H1 (cell line): ENCODE results near the gene FOXL2NB. TPM values are rescaled to one million over a fixed set of nuclear protein-coding genes. Genes with fewer than 3 reads are reported as not detected.

Experiments used
- CTCF ChIA-PET: fragments of 300-600 bp; sonication (Branson Sonifier 250); formaldehyde crosslinking; loops from one replicate; lab custom pipeline; 2021; ENCODE audit not compliant: partially characterized antibody; lab: Charles Lee
- POLR2A ChIA-PET: fragments of 300-600 bp; sonication (Branson Sonifier 250); formaldehyde crosslinking; loops from one replicate; lab custom pipeline; 2021; ENCODE audit warnings: inconsistent platforms; ENCODE audit not compliant: partially characterized antibody; lab: Charles Lee
- DNase-seq, 2 experiments: peaks; one replicate each; pipeline versions ENCODE4 v3.0.0 to v3.0.0-alpha.2; 2010 to 2022; ENCODE audit warnings: low spot score in 2 of 2, low read depth in 1 of 2, mixed read lengths in 1 of 2
- FAIRE-seq: peaks from 2 replicates; lab custom pipeline; 2011; peaks lifted over from hg19 to GRCh38; lab: Jason Lieb, UNC
- H2AFZ ChIP-seq: 2 replicates; pipeline ENCODE4 v1.8.1; 2012; ENCODE audit warnings: low read length, inconsistent platforms
- H2AK5ac ChIP-seq: 2 replicates; pipeline ENCODE4 v1.6.1; 2013; ENCODE audit warnings: low read depth, low read length
- H2BK120ac ChIP-seq: replicated peaks from 2 replicates; pipeline ENCODE3; 2013; ENCODE audit warnings: low read depth, low read length, inconsistent platforms
- H2BK12ac ChIP-seq: 2 replicates; pipeline ENCODE4 v1.6.1; 2013; ENCODE audit warnings: low read depth, low read length
- H2BK15ac ChIP-seq: 2 replicates; pipeline ENCODE4 v1.6.1; 2013; ENCODE audit warnings: low read length
- H2BK20ac ChIP-seq: 2 replicates; pipeline ENCODE4 v1.6.1; 2013; ENCODE audit warnings: low read length
- H2BK5ac ChIP-seq: 2 replicates; pipeline ENCODE4 v1.6.1; 2013; ENCODE audit warnings: low read depth, low read length
- H3K14ac ChIP-seq: 2 replicates; pipeline ENCODE4 v1.6.1; 2013; ENCODE audit warnings: inconsistent platforms; ENCODE audit not compliant: insufficient read length
- H3K18ac ChIP-seq: 2 replicates; pipeline ENCODE4 v1.6.1; 2013; ENCODE audit warnings: low read length; ENCODE audit errors: extremely low read depth
- H3K23ac ChIP-seq: 2 replicates; pipeline ENCODE4 v1.6.1; 2013; ENCODE audit warnings: inconsistent platforms; ENCODE audit not compliant: insufficient read length
- H3K23me2 ChIP-seq: 2 replicates; pipeline ENCODE4 v1.6.1; 2013; ENCODE audit warnings: low read depth, low read length
- H3K27ac ChIP-seq: 2 replicates; pipeline ENCODE4 v1.6.1; 2011; ENCODE audit warnings: low read depth, low read length, inconsistent platforms
- H3K27me3 ChIP-seq, 4 experiments: replicated peaks in 1 of 4; 1 replicate in 1 of 4; 2 replicates in 3 of 4; pipeline versions ENCODE4 v1.6.1 to v1.8.1; 2011 to 2013; ENCODE audit warnings: low read length in 3 of 4, mild to moderate bottlenecking in 3 of 4, inconsistent platforms in 2 of 4, mixed read lengths in 2 of 4, moderate library complexity in 1 of 4; ENCODE audit not compliant: control insufficient read depth in 3 of 4, insufficient read depth in 3 of 4; ENCODE audit errors: extremely low read depth in 1 of 4
- H3K36me3 ChIP-seq, 4 experiments: 2 replicates each; pipeline versions ENCODE4 v1.6.1 to v1.8.1; 2011 to 2013; ENCODE audit warnings: mild to moderate bottlenecking in 4 of 4, low read length in 3 of 4, moderate library complexity in 2 of 4, control low read depth in 1 of 4, inconsistent platforms in 1 of 4; ENCODE audit not compliant: insufficient read depth in 4 of 4, control insufficient read depth in 2 of 4
- H3K4ac ChIP-seq: replicated peaks from 2 replicates; pipeline ENCODE3; 2013; ENCODE audit warnings: low read length, low read depth, mixed read lengths, inconsistent platforms; ENCODE audit not compliant: insufficient read length
- H3K4me1 ChIP-seq, 4 experiments: replicated peaks in 1 of 4; 1 replicate in 1 of 4; 2 replicates in 3 of 4; pipeline versions ENCODE4 v1.6.1 to v1.8.1; 2011 to 2013; ENCODE audit warnings: low read length in 3 of 4, inconsistent platforms in 2 of 4, mixed read lengths in 1 of 4; ENCODE audit not compliant: insufficient read depth in 4 of 4, control insufficient read depth in 3 of 4
- H3K4me2 ChIP-seq, 2 experiments: 2 replicates each; pipeline versions ENCODE4 v1.6.1 to v1.8.1; 2011 to 2013; ENCODE audit warnings: low read depth in 2 of 2, low read length in 2 of 2, control low read depth in 1 of 2, inconsistent platforms in 1 of 2, mild to moderate bottlenecking in 1 of 2; ENCODE audit not compliant: insufficient read depth in 1 of 2
- H3K4me3 ChIP-seq, 4 experiments: fragments of 200-600, 300-600 bp in 1 of 4; sonication (generic), shearing (Covaris generic), sonication (Bioruptor Twin) in 1 of 4; 2 replicates each; pipeline versions ENCODE4 v1.5.1 to v1.8.1; 2011 to 2016; ENCODE audit warnings: low read length in 4 of 4, low read depth in 3 of 4, control low read depth in 2 of 4, inconsistent platforms in 2 of 4, mild to moderate bottlenecking in 2 of 4, mixed read lengths in 1 of 4, moderate library complexity in 1 of 4; ENCODE audit not compliant: insufficient read depth in 2 of 4; ENCODE audit errors: extremely low read depth in 1 of 4
- H3K56ac ChIP-seq: replicated peaks from 2 replicates; pipeline ENCODE3; 2013; ENCODE audit warnings: low read depth, mild to moderate bottlenecking, mixed read lengths, low read length, inconsistent platforms; ENCODE audit not compliant: insufficient read length
- H3K79me1 ChIP-seq: 2 replicates; pipeline ENCODE4 v1.6.1; 2013; ENCODE audit warnings: low read depth, low read length, control low read depth
- H3K79me2 ChIP-seq, 2 experiments: 2 replicates each; pipeline versions ENCODE4 v1.6.1 to v1.8.1; 2012 to 2013; ENCODE audit warnings: low read length in 2 of 2, mild to moderate bottlenecking in 2 of 2, inconsistent platforms in 1 of 2; ENCODE audit not compliant: insufficient read depth in 2 of 2, control insufficient read depth in 1 of 2
- H3K9ac ChIP-seq, 4 experiments: replicated peaks in 1 of 4; 1 replicate in 1 of 4; 2 replicates in 3 of 4; pipeline versions ENCODE4 v1.6.1 to v1.8.1; 2011 to 2013; ENCODE audit warnings: low read depth in 3 of 4, low read length in 3 of 4, control low read depth in 2 of 4, mild to moderate bottlenecking in 2 of 4, moderate library complexity in 2 of 4, inconsistent platforms in 1 of 4; ENCODE audit errors: extremely low read depth in 1 of 4
- H3K9me3 ChIP-seq, 2 experiments: 2 replicates each; pipeline versions ENCODE4 v1.6.1 to v1.8.1; 2012 to 2013; ENCODE audit warnings: mild to moderate bottlenecking in 2 of 2, moderate library complexity in 2 of 2, control low read depth in 1 of 2, inconsistent platforms in 1 of 2, low read depth in 1 of 2, low read length in 1 of 2, mixed read lengths in 1 of 2; ENCODE audit not compliant: insufficient read depth in 2 of 2
- H4K20me1 ChIP-seq, 2 experiments: replicated peaks in 1 of 2; 2 replicates each; pipeline versions ENCODE3 to v1.8.1; 2011 to 2013; ENCODE audit warnings: inconsistent platforms in 2 of 2, low read length in 2 of 2, mild to moderate bottlenecking in 1 of 2; ENCODE audit not compliant: insufficient read depth in 2 of 2, control insufficient read depth in 1 of 2
- H4K5ac ChIP-seq: 2 replicates; pipeline ENCODE4 v1.6.1; 2013; ENCODE audit warnings: low read length, low read depth, mixed read lengths, inconsistent platforms; ENCODE audit not compliant: insufficient read length
- H4K8ac ChIP-seq: 2 replicates; pipeline ENCODE4 v1.8.0; 2013; ENCODE audit warnings: mild to moderate bottlenecking, moderate library complexity, low read length, inconsistent platforms; ENCODE audit not compliant: insufficient read depth; ENCODE audit errors: extremely low read depth
- H4K91ac ChIP-seq: replicated peaks from 2 replicates; pipeline ENCODE3; 2013; ENCODE audit warnings: low read length, mixed read lengths, inconsistent platforms; ENCODE audit not compliant: insufficient read length
- ASH2L ChIP-seq: fragments of 200-600, 300-600 bp; sonication (generic); IDR thresholded peaks from one replicate; pipeline ENCODE4 v1.7.1; 2017; ENCODE audit warnings: low read length
- EGR1 ChIP-seq: IDR thresholded peaks from 2 replicates; pipeline ENCODE4 v1.6.1; 2011; ENCODE audit warnings: low read depth, low read length, borderline replicate concordance
- EZH2 ChIP-seq: fragments of 200-600 bp; sonication (generic); IDR thresholded peaks from 2 replicates; pipeline ENCODE4 v1.7.1; 2012; ENCODE audit warnings: low read depth, mild to moderate bottlenecking, moderate library complexity, low read length, inconsistent platforms; ENCODE audit not compliant: severe bottlenecking
- SIN3A ChIP-seq, 2 experiments: IDR thresholded peaks in 1 of 2; conservative IDR thresholded peaks in 1 of 2; 2 replicates each; pipeline ENCODE4 v1.6.1; 2011 to 2012; ENCODE audit warnings: low read length in 2 of 2, improper control_type of control experiment in 1 of 2, low read depth in 1 of 2, mild to moderate bottlenecking in 1 of 2
- TAF7 ChIP-seq: optimal IDR thresholded peaks from 2 replicates; pipeline ENCODE3; 2011; ENCODE audit warnings: low read depth, mild to moderate bottlenecking, inconsistent platforms, low read length, moderate library complexity, borderline replicate concordance
- USF2 ChIP-seq: IDR thresholded peaks from 2 replicates; pipeline ENCODE4 v1.6.1; 2011; ENCODE audit warnings: low read length, improper control_type of control experiment
- WGBS, 2 experiments: shearing (Covaris generic) in 1 of 2; methylation state at CpG; one replicate each; pipeline versions ENCODE4 v1.1.6 to v1.1.7; 2013 to 2015; ENCODE audit warnings: low lambda C conversion rate in 2 of 2, mixed read lengths in 2 of 2, inconsistent platforms in 1 of 2, low coverage in 1 of 2, missing lambda C conversion rate in 1 of 2; ENCODE audit not compliant: insufficient replicate concordance in 2 of 2, insufficient coverage in 1 of 2, insufficient read length in 1 of 2; ENCODE audit errors: extremely low coverage in 1 of 2, missing lambda C conversion rate in 1 of 2; 5-methylcytosine and 5-hydroxymethylcytosine counted together
- long read RNA-seq, 2 experiments: library from RNA in 1 of 2; library from capped mRNA in 1 of 2; stranded (forward); transcript quantifications; one replicate each; pipeline ENCODE4 v2.0.0, GENCODE V29; 2021; ENCODE audit warnings: inconsistent platforms in 1 of 2
- polyA minus RNA-seq, 3 experiments: library from RNA; depleted of rRNA, polyadenylated mRNA; stranded (reverse); fragments of >200 nt; gene quantifications; 1 replicate in 2 of 3; 2 replicates in 1 of 3; pipeline ENCODE4 v1.2.3, GENCODE V29; 2011
- polyA plus RNA-seq, 7 experiments: library from polyadenylated mRNA; depleted of rRNA in 3 of 7; stranded (reverse) in 5 of 7; unstranded in 2 of 7; fragments of >200 nt in 5 of 7; fragments of 200-250 nt in 2 of 7; gene quantifications; 1 replicate in 5 of 7; 2 replicates in 1 of 7; 4 replicates in 1 of 7; pipeline versions ENCODE4 v1.2.1 to v1.2.3, GENCODE V29; 2011 to 2013; ENCODE audit warnings: missing spikeins in 2 of 7, mixed read lengths in 2 of 7
- total RNA-seq: library from RNA; stranded (reverse); fragmentation: NEBNext Ultra II Directional; extraction: Animal tissue kit (Norgen Biotek cat#: 25700); gene quantifications from 2 replicates; pipeline ENCODE4 v1.2.1, GENCODE V29; 2021

The FOXL2NB gene
- total RNA-seq (7.3 and 7.9 TPM in 2 replicates), polyA plus RNA-seq (2011; rRNA removed) (5.4 and 12.8 TPM in 2 replicates), polyA minus RNA-seq (2011; rRNA and poly(A)+ RNA removed) (4.3 and 4.9 TPM in 2 replicates)
- polyA plus RNA-seq (2011; cell fraction: cytosol; rRNA removed) = 12.2 TPM
- polyA plus RNA-seq (2011; cell fraction: nucleus; rRNA removed) = 15.9 TPM
- polyA plus RNA-seq (2012, experiment 1 of 2) = 2.0 to 4.3 TPM (median 3.0 TPM) in 4 replicates
- polyA plus RNA-seq (2012, experiment 2 of 2) = 0.79 TPM
- polyA plus RNA-seq (2013, experiment 1 of 2) = 9.1 TPM
- 8.4 TPM for polyA plus RNA-seq (2013, experiment 2 of 2)
- 3.1 TPM for polyA minus RNA-seq (2011; cell fraction: cytosol; rRNA and poly(A)+ RNA removed)
- polyA minus RNA-seq (2011; cell fraction: nucleus; rRNA and poly(A)+ RNA removed) = 10.0 TPM
- long read RNA-seq, experiment 1 = 0 reads
- long read RNA-seq, experiment 2 = 0 reads

GRCh38 chr3:138946663-138947494 lies at the start of gene FOXL2NB, which contains the start of gene FOXL2:
Gene FOXL2NB, plus strand, starts transcription at chr3:138947217. Its CDS starts 148 bp downstream, at chr3:138947365.
Gene FOXL2, minus strand, starts transcription at chr3:138947137. Its CDS starts 415 bp downstream, at chr3:138946722.
- FAIRE-seq (no peak), DNase-seq (peak in 1 of 2 experiments; percentile 82)
- Histone ChIP-seq H3K18ac (peak within 1 kb of the TSS; percentile 89), H2AK5ac (peak within 1 kb of the TSS; percentile 88), H3K27me3 (peaks cover 81 to 100% (median 96%) of the 10 kb centered on the region in 4 experiments), H2BK15ac (peak within 1 kb of the TSS; percentile 92), H3K9ac (no peak within 1 kb of the TSS; a peak in 3 of 7 replicates), H4K91ac (peak within 1 kb of the TSS; percentile 92), H3K4me2 (peak within 1 kb of the TSS; percentile 80 to 84), H3K4ac (peak within 1 kb of the TSS; percentile 87), H2BK120ac (peak within 1 kb of the TSS; percentile 61), H3K4me3 (peak within 1 kb of the TSS; percentile 37 to 67 (median 46)), H4K8ac (peak within 1 kb of the TSS; percentile 87), H3K56ac (no peak within 1 kb of the TSS), H3K36me3 (peaks cover 0 to 4% (median 0%) of the 10 kb centered on the region in 4 experiments; a peak in 1 of 8 replicates), H3K27ac (no peak within 1 kb of the TSS), H4K5ac (no peak within 1 kb of the TSS), H3K9me3 (no peaks in the 10 kb centered on the region; a peak in 1 of 4 replicates), H3K23ac (no peak within 1 kb of the TSS), H2BK12ac (peak within 1 kb of the TSS; percentile 95), H3K23me2 (peaks cover 28% of the 10 kb centered on the region), H3K14ac (no peak within 1 kb of the TSS), H2AFZ (peak within 1 kb of the TSS; percentile 20; the same call in 1 of the 2 replicates), H2BK5ac (peak within 1 kb of the TSS; percentile 91; the same call in 1 of the 2 replicates), H3K79me1 (no peaks in the 10 kb centered on the region), H3K79me2 (no peaks in the 10 kb centered on the region), H2BK20ac (peak within 1 kb of the TSS; percentile 97), H4K20me1 (peaks cover 4 to 21% of the 10 kb centered on the region in 2 experiments), H3K4me1 (peaks cover 7 to 50% (median 21%) of the 10 kb centered on the region in 4 experiments)
- ChIA-PET POLR2A (interaction anchor here (0.6 to 10.0 kb wide), 9 partner anchors 10 to 515 kb away, joined by 3 to 149 read pairs (median 4); partner anchors contain the start of gene CEP70), CTCF (interaction anchor here (0.6 to 8.8 kb wide), 13 partner anchors 7 to 329 kb away, joined by 3 to 78 read pairs (median 5); no protein-coding TSS in a partner anchor)
- WGBS, 2 experiments = 1% methylated on average over 44 of the region's 78 CpGs; no CpG with 5 or more reads in 1 of the 2 experiments
- TF ChIP-seq ASH2L (peak; percentile 34), EZH2 (peak; percentile 83), TAF7 (peak; percentile 13), USF2 (no peak), EGR1 (peak; percentile 43; the same call in 1 of the 2 replicates), SIN3A (conservative IDR thresholded peaks at IDR 0.05 in 1 of 2, IDR thresholded peaks at IDR 0.05 in 1 of 2; ENCODE audit: low read depth in 1 of 2, low read length in 2 of 2) (no peak)
